CD4-positive, alpha-beta T cell treated with Interleukin-12 subunit alpha and Interleukin-12 subunit beta, for 1 hour (primary cell): ENCODE results near the gene DCTPP1.
"Not testable (repeated sequence)": the region's sequence is repeated elsewhere in the genome, so short reads cannot be mapped to it uniquely, and the experiment has no call there.

ENCODE experiments used
- DNase-seq: peaks from one replicate; pipeline ENCODE4 v3.0.0-alpha.2; 2020

Gene DCTPP1

DNA sequence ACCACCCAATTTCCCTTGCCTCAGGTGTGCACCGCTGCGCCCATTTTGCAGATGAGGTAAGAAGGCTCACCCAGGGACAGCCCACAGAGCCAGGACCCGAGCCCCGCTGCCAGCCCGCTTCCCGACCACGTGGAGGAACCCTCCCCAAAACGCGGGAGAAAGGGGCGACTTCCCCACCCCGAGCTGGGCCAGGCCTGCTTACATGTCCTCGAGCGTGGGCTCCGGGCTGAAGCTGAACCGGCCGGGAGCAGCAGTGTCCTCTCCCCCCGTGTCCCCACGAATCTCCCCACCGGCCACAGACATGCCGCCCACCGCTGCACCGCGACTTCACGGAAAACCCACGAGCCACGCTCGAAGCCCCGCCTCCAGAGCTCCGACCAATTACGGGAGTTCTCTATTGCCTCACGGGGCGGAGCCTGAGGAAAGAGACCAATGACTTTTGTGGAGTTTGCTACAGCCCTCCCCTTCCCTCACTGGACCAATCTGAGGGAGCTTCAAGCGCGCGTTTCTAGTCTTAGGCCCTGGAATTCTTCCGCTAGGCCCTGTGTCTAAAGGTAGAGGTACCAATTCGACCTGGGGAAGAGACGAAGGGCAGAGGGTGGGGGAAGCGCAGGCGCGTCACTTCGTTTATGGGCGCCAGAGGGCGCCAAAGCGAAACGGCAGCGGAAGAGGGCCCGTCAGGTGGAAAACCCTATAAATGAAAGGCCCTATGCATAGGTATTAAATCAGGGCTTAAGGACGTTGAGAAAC is at the start of gene DCTPP1:
Gene DCTPP1, minus strand, starts transcription at position 353 of the 750 bp plus-strand sequence. Its CDS starts 50 bp downstream, at position 303.
- DNase-seq = peak; percentile 98

GRCh38 chr16:30478766-30479478 is 49.1 kb upstream of the DCTPP1 start:
- no peak for DNase-seq

DNA sequence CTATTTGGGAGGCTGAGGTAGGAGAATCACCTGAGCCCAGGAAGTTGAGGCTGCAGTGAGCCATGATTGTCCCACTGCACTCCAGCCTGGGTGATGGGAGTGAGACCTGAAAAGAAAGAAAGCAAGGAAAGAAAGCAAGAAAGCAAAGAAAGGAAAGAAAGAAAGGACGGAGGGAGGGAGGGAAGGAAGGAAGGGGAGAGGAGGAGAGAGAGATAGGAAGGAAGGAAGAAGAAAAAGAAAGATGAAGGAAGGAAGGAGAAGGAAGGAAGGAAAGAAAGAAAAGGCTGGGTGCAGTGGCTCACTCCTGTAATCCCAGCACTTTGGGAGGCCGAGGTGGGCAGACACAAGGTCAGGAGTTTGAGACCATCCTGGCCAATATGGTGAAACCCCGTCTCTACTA is 47.9 kb upstream of the DCTPP1 start:
- DNase-seq = not testable (repeated sequence)

GRCh38 chr16:30476991-30477390 is 47.2 kb upstream of the DCTPP1 start:
- DNase-seq = no peak

DNA sequence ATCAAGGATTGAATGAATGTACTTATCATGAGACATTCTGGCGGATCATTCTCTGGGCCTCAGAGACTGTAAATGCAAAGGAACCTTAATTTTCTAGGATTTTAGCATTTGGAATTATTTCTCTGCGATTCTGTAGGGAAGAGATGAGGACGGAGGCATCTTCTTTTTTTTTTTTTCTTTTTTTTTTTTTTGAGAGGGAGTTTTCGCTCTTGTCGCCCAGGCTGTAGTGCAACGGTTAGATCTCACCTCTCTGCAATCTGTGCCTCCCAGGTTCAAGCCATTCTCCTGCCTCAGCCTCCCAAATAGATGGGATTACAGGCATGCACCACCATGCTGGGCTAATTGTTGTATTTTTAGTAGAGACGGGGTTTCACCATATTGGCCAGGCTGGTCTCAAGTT is 44.9 kb upstream of the DCTPP1 start:
- no peak for DNase-seq

DNA sequence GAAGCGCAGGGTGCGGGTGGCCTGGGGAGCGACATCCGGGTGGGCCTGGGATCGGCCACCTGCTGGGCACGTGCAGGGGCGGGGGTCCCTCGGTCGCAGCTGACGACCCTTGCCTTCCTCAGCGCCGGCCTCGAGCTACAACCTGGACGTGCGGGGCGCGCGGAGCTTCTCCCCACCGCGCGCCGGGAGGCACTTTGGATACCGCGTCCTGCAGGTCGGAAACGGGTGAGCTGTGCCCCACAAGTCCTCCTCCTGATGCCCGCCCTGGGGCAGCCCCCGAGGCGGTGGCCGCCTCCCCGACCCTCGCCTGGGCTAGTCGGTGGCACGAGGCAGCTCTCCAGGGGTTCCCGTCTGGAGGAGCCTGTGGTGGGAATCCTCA is 44.2 kb upstream of the DCTPP1 start:
- no peak for DNase-seq

DNA sequence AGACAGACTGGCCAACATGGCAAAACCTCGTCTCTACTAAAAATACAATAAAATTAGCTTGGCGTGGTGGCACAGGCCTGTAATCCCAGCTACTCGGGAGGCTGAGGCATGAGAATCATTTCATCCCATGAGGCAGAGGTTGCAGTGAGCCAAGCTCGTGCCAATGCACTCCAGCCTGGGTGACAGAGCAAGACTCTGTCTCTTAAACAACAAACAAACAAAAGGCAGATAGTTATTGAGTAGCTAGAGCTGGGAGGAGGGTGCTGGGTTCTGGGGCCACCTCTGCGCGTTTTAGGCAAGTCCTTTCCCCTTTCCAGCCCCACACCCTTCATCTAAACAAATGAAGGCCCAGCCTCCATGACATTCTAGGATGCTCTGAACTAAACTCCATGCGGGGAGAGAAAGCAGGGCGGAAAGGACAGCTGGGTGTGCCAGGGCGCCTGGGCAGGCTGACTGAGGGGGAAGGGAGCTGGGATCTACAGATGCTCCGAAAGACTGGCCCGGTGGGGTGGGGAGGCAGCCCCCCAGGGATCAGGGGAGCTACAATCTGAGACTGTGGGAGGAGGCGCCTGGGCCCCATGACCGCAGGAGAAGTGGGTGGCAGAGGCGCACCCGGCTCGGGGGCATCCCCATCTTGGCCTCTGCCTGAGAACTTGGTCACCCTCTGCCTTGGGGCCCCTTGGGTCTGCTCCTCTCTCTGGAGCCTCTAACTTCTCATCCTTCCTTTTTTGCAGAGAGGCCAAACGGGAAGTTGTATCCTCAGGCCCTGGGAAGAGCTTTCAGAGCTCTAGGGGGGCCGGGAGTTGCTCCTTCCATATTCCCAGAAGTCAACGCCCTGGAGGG is 43.6 kb upstream of the DCTPP1 start:
- DNase-seq = peak; percentile 56

- peak; percentile 89 for DNase-seq
These were observed 42.6 kb upstream of the DCTPP1 start, which contains the start of gene ITGAL for GRCh38 chr16:30472328-30472942. Gene ITGAL, plus strand, starts transcription at chr16:30472742. Its CDS starts 96 bp downstream, at chr16:30472838.

GRCh38 chr16:30470632-30470995 is 40.8 kb upstream of the DCTPP1 start:
- no peak for DNase-seq

GRCh38 chr16:30470170-30470512 is 40.3 kb upstream of the DCTPP1 start:
- DNase-seq = no peak

- DNase-seq = no peak
These were observed 34.2 kb upstream of the DCTPP1 start for GRCh38 chr16:30464078-30464477.

GRCh38 chr16:30461426-30461825 is 31.6 kb upstream of the DCTPP1 start:
- not testable (repeated sequence) for DNase-seq

DNA sequence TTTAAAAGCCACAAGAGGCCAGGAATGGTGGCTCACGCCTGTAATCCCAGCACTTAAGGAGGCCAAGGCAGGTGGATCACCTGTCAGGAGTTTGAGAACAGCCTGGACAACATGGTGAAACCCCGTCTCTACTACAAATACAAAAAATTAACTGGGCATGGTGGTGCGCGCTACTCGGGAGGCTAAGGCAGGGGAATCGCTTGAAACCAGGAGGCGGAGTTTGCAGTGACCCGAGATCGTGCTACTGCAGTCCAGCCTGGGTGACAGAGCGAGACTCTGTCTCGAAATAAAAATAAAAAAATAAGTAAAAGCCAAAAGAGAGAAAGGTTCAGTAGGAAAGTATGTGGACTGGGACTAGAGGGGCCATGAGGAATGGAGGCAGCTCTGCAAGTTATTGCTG is 29.6 kb upstream of the DCTPP1 start:
- DNase-seq = no peak

GRCh38 chr16:30458561-30459394 is 28.9 kb upstream of the DCTPP1 start:
- DNase-seq = peak; percentile 77

DNA sequence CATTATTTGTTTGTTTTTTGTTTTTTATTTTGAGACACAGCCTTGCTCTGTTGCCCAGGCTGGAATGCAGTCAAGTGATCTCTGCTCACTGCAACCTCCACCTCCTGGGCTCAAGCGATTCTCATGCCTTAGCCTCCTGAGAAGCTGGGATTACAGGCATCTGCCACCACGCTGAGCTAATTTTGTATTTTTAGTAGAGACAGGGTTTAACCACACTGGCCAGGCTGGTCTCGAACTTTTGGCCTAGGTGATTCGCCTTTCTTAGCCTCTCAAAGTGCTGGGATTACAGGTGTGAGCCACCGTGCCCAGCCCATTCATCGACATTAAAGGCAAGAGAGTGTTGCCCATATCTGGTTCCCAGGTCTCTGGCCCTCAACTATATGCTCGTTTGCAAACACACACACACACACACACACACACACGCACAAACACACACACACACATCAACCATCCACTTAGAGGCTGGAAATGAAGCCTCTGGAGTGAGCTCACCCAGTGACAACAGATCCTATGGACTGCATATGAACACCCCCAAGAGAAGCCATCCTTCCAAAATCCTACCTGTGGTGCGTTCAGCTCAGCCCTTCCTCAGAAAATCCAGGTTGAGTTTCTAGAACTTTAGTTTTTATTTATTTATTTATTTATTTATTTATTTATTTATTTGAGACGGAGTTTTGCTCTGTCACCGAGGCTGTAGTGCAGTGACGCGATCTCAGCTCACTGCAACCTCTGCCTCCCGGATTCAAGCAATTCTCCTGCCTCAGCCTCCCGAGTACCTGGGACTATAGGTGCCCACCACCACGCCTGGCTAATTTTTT is 28.1 kb upstream of the DCTPP1 start:
- DNase-seq = no peak

DNA sequence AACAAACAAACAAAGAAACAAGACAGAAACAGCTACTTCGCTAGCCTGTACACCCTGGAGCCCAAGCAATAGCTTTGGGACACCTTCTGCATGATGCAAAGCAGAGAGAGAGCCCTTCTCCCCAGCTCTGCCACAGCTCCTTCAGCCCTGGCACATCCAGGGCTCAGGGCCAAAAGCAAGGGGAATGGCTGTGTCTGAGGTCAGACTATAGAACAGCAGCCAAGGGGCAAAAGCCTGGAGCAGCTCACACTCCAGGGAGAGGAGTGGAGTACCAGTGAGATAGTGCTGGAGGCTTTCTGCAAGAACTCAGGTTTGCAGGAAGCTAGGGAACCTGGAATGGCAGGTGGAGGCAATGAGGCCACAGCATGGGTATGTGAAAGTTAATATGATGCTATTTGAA is 27.4 kb upstream of the DCTPP1 start:
- no peak for DNase-seq

- DNase-seq = no peak
These were observed 26.5 kb upstream of the DCTPP1 start for GRCh38 chr16:30456302-30456701.

DNA sequence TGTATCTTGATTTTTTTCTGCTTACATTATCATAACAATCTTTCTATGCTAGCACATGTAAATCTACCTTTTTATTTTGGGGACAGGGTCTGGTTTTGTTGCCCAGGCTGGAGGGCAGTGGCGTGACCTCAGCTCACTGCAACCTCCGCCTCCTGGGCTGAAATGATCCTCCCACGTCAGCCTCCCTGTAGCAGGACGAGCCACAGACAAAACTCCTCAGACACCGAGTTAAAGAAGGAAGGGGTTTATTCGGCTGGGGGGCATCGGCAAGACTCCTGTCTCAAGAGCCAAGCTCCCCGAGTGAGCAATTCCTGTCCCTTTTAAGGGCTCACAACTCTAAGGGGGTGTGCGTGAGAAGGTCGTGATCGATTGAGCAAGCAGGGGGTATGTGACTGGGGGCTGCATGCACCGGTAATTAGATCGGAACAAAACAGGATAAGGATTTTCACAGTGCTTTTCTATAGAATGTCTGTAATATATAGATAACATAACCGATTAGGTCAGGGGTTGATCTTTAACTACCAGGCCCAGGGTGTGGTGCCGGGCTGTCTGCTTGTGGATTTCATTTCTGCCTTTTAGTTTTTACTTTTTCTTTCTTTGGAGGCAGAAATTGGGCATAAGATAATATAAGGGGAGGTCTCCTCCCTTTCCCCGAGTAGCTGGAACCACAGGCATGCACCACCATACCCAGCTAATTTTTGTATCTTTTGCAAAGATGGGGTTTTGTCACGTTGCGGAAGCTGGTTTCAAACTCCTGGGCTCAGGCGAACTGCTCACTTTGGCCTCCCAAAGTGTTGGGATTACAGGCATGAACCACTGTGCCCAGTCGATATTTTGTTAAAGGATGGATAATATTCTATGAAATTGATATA is 23.1 kb upstream of the DCTPP1 start:
- DNase-seq = not testable (repeated sequence)

DNA sequence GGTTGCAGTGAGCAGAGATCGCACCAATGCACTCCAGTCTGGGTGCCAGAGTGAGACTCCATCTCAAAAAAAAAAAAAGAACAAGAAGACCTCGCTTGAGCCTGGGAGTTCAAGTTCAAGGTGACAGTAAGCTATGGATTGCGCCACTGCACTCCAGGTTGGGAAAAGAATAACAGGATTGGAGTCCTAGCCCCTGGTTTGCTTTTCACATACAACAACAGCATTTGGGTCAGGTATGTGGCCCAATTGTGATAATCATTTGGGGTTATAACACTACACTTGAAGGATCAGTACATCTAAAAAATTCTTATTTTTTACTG is 19.2 kb upstream of the DCTPP1 start:
- no peak for DNase-seq

DNA sequence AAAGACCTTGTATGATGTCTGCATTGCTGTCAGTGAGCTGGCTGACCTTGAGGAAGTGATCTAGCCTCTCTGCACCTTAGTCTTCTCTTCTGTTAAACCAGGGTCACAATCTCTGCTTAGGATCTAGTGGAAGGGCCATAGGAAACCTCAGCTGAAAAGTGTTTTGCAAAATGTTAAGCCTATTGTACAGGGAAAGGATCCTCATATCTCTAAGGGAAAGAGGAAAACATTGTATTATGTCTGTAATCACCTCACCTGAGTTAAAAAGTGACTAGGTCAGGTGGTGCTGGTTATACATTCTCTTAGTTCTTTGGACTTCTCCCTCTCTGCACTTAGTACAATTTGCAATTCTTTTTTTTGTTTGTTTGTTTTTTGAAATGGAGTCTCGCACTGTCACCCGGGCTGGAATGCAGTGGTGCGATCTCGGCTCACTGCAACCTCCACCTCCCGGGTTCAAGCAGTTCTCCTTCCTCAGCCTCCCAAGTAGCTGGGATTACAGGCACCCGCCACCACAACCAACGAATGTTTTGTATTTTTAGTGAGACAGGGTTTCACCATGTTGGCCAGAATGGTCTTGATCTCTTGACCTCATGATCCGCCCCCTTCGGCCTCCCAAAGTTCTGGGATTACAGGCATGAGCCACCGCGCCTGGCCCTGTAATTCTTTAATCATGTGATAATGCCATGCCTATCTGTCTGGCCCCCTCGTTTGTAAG is 17.8 kb upstream of the DCTPP1 start:
- no peak for DNase-seq
